ACHN (cell line): ENCODE measurements around the gene TRIM49B.
"Not testable (repeated sequence)": the region's sequence is repeated elsewhere in the genome, so short reads cannot be mapped to it uniquely, and the experiment has no call there.

ENCODE experiments used
- DNase-seq: peaks from one replicate; pipeline ENCODE4 v3.0.0-alpha.2; 2015
- in situ Hi-C: cut with HindIII; loops from 2 replicates; pipeline ENCODE4 v1.10.0; 2017; ENCODE audit warnings: low sequenced_read_pairs, low pct_ligation_motif_present, low pct_unique_long_range_greater_than_20kb

TRIM49B gene, protein sequence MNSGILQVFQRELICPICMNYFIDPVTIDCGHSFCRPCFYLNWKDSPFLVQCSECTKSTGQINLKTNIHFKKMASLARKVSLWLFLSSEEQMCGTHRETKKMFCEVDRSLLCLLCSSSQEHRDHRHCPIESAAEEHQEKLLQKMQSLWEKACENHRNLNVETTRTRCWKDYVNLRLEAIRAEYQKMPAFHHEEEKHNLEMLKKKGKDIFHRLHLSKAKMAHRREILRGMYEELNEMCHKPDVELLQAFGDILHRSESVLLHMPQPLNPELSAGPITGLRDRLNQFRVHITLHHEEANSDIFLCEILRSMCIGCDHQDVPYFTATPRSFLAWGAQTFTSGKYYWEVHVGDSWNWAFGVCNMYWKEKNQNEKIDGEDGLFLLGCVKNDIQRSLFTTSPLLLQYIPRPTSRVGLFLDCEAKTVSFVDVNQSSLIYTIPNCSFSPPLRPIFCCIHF

GRCh38 chr11:49028523-49028922 is at the start of gene TRIM49B:
TRIM49B (plus strand) TSS chr11:49028823; CDS start chr11:49031600, 2,777 bp downstream.
- in situ Hi-C loops, DNase-seq: not testable (repeated sequence)

GRCh38 chr11:48983785-48984184 is 44.8 kb upstream of the TRIM49B start, which contains the start of gene TRIM51G:
TRIM51G (minus strand) TSS chr11:48983885; CDS start chr11:48981695, 2,190 bp downstream.
- in situ Hi-C loops, DNase-seq: not testable (repeated sequence)

DNA sequence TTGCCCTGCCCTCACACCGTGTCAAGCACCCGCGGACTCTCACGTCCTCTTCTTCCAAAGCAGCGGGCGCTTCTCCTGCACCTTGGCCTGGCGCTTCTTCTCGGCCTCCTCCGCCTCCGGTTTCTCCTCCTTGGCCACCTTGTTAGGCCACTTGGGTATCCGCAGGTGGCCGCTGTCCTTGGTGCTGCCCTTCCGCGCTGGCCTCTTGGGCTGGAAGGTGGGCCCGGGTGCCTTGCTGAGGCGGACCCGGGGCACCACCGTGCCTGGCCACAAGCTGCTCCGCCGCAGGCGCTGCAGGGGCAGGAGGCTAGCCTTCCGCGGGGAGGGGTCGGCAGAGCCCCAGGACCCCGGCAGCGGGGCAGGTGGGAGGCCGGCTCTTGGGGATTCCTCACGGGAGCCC is 19.6 kb downstream of the TRIM49B start:
- in situ Hi-C loops, DNase-seq: not testable (repeated sequence)

- in situ Hi-C loops, DNase-seq: not testable (repeated sequence)
These were observed 21.2 kb downstream of the TRIM49B start for GRCh38 chr11:49049821-49050220.

GRCh38 chr11:49059012-49059411 is 30.4 kb downstream of the TRIM49B start, which contains the start of gene TRIM64C:
TRIM64C (minus strand) TSS chr11:49059112; CDS start chr11:49059112, 0 bp downstream.
- DNase-seq, in situ Hi-C loops: not testable (repeated sequence)

DNA sequence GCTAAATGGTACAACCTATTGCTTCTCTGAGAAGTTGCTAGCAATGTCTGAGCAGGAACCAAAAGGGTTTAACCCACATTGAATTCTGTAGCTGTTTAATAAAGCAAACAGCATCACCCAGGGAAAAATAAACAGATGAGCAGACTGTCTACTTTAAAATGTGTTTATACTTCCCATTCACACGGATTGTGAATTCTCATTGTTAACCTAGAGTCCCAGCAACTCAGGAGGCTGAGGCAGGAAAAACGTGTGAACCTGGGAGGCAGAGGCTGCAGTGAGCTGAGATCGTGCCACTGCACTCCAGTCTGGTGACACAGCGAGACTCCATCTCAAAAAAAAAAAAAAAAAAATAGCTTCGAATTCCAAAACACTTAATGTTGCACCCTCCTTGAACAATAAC is 41.3 kb downstream of the TRIM49B start:
- in situ Hi-C loops, DNase-seq: not testable (repeated sequence)
